Upper lobe of right lung (tissue), 1 donor: Measurements from ENCODE around the gene VPS16. TPM values are rescaled to one million over a fixed set of nuclear protein-coding genes. Genes with fewer than 3 reads are reported as not detected.

ENCODE experiments used
- ATAC-seq: fragments of 200-7000 bp; cut with Tn5 transposase; one replicate; pipeline ENCODE4 v1.9.1; 2020; ENCODE audit warnings: mild to moderate bottlenecking, moderate library complexity
- DNase-seq: peaks from one replicate; pipeline ENCODE4 v3.0.0-alpha.2; 2020
- H3K27ac ChIP-seq: fragments of 200-600 bp; one replicate; pipeline ENCODE4 v1.8.0; 2022
- H3K27me3 ChIP-seq: fragments of 200-600 bp; one replicate; pipeline ENCODE4 v1.8.0; 2022; ENCODE audit warnings: mild to moderate bottlenecking
- H3K36me3 ChIP-seq: fragments of 200-600 bp; one replicate; pipeline ENCODE4 v1.8.0; 2022
- H3K4me1 ChIP-seq: fragments of 200-600 bp; one replicate; pipeline ENCODE4 v1.8.0; 2022
- H3K4me3 ChIP-seq: fragments of 200-600 bp; one replicate; pipeline ENCODE4 v1.8.0; 2022; ENCODE audit warnings: mild to moderate bottlenecking
- H3K9me3 ChIP-seq: fragments of 200-600 bp; one replicate; pipeline ENCODE4 v1.8.0; 2022
- CTCF ChIP-seq: fragments of 200-600 bp; IDR thresholded peaks from one replicate; pipeline ENCODE4 v1.8.0; 2022; ENCODE audit warnings: antibody characterized with exemption
- intact Hi-C: fragments of 100-400 bp; cut with DNase I; formaldehyde crosslinking; loops from one replicate; pipeline ENCODE4 v1.11.0; 2022
- total RNA-seq: library from RNA; stranded (reverse); fragmentation: NEBNext Ultra II Directional; extraction: Animal tissue kit (Norgen Biotek cat#: 25700); gene quantifications from one replicate; pipeline ENCODE4 v1.2.1, GENCODE V29; 2021
- donor health status: DM: no; HTN: yes; CAD: no; lungs with severe emphysema.

The VPS16 gene
- total RNA-seq, 1 donor from 2014 or later, result 34.8 TPM

- ATAC-seq, result peak; percentile 6
- Histone ChIP-seq H3K36me3 (no peaks in the 10 kb centered on the region), H3K27ac (no peak overlapping the region), H3K4me1 (no peaks in the 10 kb centered on the region), H3K4me3 (no peak overlapping the region), H3K9me3 (no peaks in the 10 kb centered on the region), H3K27me3 (peaks cover 32% of the 10 kb centered on the region)
- TF ChIP-seq CTCF, result no peak
- DNase-seq, result peak; percentile 59
- intact Hi-C loops, result no loop called here
Measured at GRCh38 chr20:2816583-2817340, 23.8 kb upstream of the VPS16 start.

- Histone ChIP-seq H3K4me3 (no peak overlapping the region), H3K27me3 (peaks cover 36% of the 10 kb centered on the region), H3K4me1 (no peaks in the 10 kb centered on the region), H3K36me3 (no peaks in the 10 kb centered on the region), H3K9me3 (no peaks in the 10 kb centered on the region), H3K27ac (no peak overlapping the region)
- ATAC-seq (no peak), DNase-seq (no peak)
- intact Hi-C loops, result no loop called here
- TF ChIP-seq CTCF, result no peak
Measured at GRCh38 chr20:2817341-2817726, 23.2 kb upstream of the VPS16 start.

GRCh38 chr20:2817891-2818595 lies 22.5 kb upstream of the VPS16 start:
- Histone ChIP-seq H3K27me3 (peaks cover 36% of the 10 kb centered on the region), H3K9me3 (no peaks in the 10 kb centered on the region), H3K4me1 (no peaks in the 10 kb centered on the region), H3K27ac (no peak overlapping the region), H3K36me3 (no peaks in the 10 kb centered on the region), H3K4me3 (no peak overlapping the region)
- intact Hi-C loops, result no loop called here
- TF ChIP-seq CTCF, result no peak
- no peak for ATAC-seq
- DNase-seq, result no peak

GRCh38 chr20:2820084-2820895 lies 20.3 kb upstream of the VPS16 start:
- no peaks in the 10 kb centered on the region for H3K36me3 ChIP-seq
- no peak overlapping the region for H3K4me3 ChIP-seq
- ATAC-seq (peak; percentile 15), DNase-seq (peak; percentile 48)
- no peak overlapping the region for H3K27ac ChIP-seq
- intact Hi-C loops, result no loop called here
- peaks cover 36% of the 10 kb centered on the region for H3K27me3 ChIP-seq
- TF ChIP-seq CTCF, result no peak
- H3K9me3 ChIP-seq, result no peaks in the 10 kb centered on the region
- H3K4me1 ChIP-seq, result no peaks in the 10 kb centered on the region

- TF ChIP-seq CTCF, result no peak
- no peaks in the 10 kb centered on the region for H3K9me3 ChIP-seq
- DNase-seq (peak; percentile 61), ATAC-seq (peak; percentile 32)
- no peaks in the 10 kb centered on the region for H3K36me3 ChIP-seq
- H3K27me3 ChIP-seq, result peaks cover 41% of the 10 kb centered on the region
- no peaks in the 10 kb centered on the region for H3K4me1 ChIP-seq
- intact Hi-C loops, result no loop called here
- H3K27ac ChIP-seq, result no peak overlapping the region
- no peak overlapping the region for H3K4me3 ChIP-seq
Measured at GRCh38 chr20:2820896-2821869, 19.4 kb upstream of the VPS16 start.
